Activated naive CD4-positive, alpha-beta T cell treated with anti-CD3 and anti-CD28 coated beads, Interleukin-2, amount 50 U/mL, for 24 hours (primary cell): ENCODE measurements around the gene HAUS8.

Experiments used
- H3K27ac Mint-ChIP-seq: one replicate; pipeline ENCODE4 v1.8.0; 2021; ENCODE audit warnings: mild to moderate bottlenecking, mixed read lengths
- H3K27me3 Mint-ChIP-seq: one replicate; pipeline ENCODE4 v1.8.0; 2021; ENCODE audit warnings: mixed read lengths
- H3K36me3 Mint-ChIP-seq: one replicate; pipeline ENCODE4 v1.8.0; 2021; ENCODE audit warnings: mixed read lengths
- H3K4me1 Mint-ChIP-seq: one replicate; pipeline ENCODE4 v1.8.0; 2021; ENCODE audit warnings: mixed read lengths
- H3K4me3 Mint-ChIP-seq: one replicate; pipeline ENCODE4 v1.8.0; 2021; ENCODE audit warnings: mild to moderate bottlenecking, mixed read lengths
- H3K9me3 Mint-ChIP-seq: one replicate; pipeline ENCODE4 v1.8.0; 2021; ENCODE audit warnings: mixed read lengths

Gene HAUS8

DNA sequence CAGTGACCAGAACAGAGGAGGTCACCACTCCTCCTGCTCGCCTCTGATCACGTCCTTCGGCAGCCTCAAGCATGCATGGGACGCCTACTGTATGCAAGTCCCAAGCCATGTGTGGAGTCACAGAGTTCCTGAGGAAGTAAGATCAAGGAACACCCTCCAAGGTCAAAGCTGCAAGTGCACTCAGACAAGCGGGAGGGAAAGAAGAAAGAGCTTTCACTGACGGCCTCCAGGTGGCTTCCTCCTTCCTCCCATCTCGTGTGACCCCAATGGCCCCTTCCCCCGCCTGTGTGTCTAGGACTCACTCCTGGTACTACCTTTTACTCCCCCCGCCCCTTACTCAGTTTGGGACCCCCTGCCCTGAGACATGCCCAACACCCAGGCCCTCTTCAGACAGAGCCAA lies 6.1 kb downstream of the HAUS8 start:
- Mint-ChIP-seq H3K9me3 (no peaks in the 10 kb centered on the region), H3K4me3 (no peak overlapping the region), H3K27me3 (no peaks in the 10 kb centered on the region), H3K27ac (peak overlapping the region; percentile 72), H3K4me1 (peaks cover 53% of the 10 kb centered on the region), H3K36me3 (peaks cover 5% of the 10 kb centered on the region)

DNA sequence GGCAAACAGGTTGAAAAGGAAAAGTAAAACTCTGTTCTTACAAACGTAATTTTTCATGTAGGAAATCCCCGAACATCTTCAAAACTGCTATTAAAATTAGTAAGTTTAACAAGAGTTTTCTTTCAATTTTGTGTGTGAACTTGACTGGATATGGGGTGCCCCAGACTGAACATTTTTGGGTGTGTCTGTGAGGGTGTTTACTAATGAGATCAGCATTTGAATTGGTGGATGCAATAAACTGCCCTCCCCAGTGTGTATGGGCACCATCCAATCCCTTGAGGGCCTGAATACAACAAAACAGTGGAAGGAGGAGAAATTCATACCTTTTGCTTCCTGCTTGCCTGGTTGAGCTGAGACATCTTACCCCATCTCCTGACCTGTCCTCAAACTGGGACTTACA lies 11.8 kb downstream of the HAUS8 start:
- Mint-ChIP-seq H3K9me3 (no peaks in the 10 kb centered on the region), H3K27me3 (no peaks in the 10 kb centered on the region), H3K36me3 (peaks cover 17% of the 10 kb centered on the region), H3K27ac (no peak overlapping the region), H3K4me1 (peaks cover 41% of the 10 kb centered on the region), H3K4me3 (no peak overlapping the region)

DNA sequence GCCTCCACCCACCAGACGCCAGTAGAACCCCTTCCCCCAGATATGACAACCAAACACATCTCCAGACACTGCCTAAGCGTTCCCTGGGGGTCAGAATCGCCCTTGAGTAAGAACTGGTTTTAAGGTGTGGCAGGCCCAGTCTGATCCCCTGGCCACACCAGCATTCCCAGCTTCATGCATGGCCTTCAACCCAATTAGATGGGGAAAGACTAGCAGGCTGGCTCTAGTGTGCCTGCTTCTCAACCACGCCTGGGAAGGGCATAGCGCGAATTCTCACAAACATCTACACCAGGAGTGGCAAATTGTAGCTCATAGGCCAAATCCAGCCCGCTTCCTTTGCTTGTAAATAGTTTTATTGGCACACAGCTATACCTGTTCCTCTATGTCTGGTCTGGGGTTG lies 13.6 kb downstream of the HAUS8 start:
- H3K4me1 Mint-ChIP-seq, result peaks cover 32% of the 10 kb centered on the region
- no peaks in the 10 kb centered on the region for H3K27me3 Mint-ChIP-seq
- no peak overlapping the region for H3K4me3 Mint-ChIP-seq
- peaks cover 16% of the 10 kb centered on the region for H3K36me3 Mint-ChIP-seq
- no peak overlapping the region for H3K27ac Mint-ChIP-seq
- H3K9me3 Mint-ChIP-seq, result no peaks in the 10 kb centered on the region

DNA sequence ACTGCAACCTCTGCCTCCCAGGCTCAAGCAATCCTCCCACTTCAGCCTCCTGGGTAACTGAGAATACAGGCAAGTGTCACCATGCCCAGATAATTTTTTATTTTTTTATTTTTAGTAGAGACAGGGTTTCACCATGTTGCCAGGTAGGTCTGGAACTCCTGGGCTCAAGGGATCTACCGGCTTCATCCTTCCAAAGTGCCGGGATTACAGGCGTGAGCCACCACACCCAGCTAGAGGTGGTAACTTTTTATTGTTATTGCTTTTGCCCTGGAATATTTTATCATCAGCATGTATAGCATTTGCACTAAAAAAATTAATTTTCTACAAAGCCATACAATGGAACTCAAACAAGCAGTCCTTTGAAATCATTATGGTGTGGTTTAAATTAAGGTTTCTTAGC lies 14.0 kb downstream of the HAUS8 start:
- H3K36me3 Mint-ChIP-seq, result peaks cover 16% of the 10 kb centered on the region
- H3K9me3 Mint-ChIP-seq, result no peaks in the 10 kb centered on the region
- no peak overlapping the region for H3K27ac Mint-ChIP-seq
- no peaks in the 10 kb centered on the region for H3K27me3 Mint-ChIP-seq
- no peak overlapping the region for H3K4me3 Mint-ChIP-seq
- H3K4me1 Mint-ChIP-seq, result peaks cover 32% of the 10 kb centered on the region

DNA sequence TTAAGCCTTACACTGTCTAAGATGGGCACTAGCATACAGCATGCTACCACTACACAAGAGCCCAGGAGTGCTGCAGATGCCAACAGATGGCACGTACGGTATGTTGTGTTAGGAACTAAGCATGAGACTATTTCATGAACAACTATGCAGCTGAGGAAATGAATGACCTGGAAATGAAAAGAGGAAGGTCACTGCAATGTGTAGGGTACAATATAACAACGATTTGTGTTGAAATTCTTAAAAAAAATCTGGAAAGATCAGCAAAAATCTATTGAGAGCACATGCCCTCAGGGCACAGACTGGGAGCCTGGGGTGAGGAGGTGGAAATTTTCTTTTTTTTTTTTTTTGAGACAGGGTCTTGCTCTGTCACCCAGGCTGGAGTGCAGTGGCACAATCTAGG lies 14.4 kb downstream of the HAUS8 start:
- H3K4me1 Mint-ChIP-seq, result peaks cover 32% of the 10 kb centered on the region
- H3K36me3 Mint-ChIP-seq, result peaks cover 16% of the 10 kb centered on the region
- H3K9me3 Mint-ChIP-seq, result no peaks in the 10 kb centered on the region
- no peak overlapping the region for H3K4me3 Mint-ChIP-seq
- no peaks in the 10 kb centered on the region for H3K27me3 Mint-ChIP-seq
- no peak overlapping the region for H3K27ac Mint-ChIP-seq

DNA sequence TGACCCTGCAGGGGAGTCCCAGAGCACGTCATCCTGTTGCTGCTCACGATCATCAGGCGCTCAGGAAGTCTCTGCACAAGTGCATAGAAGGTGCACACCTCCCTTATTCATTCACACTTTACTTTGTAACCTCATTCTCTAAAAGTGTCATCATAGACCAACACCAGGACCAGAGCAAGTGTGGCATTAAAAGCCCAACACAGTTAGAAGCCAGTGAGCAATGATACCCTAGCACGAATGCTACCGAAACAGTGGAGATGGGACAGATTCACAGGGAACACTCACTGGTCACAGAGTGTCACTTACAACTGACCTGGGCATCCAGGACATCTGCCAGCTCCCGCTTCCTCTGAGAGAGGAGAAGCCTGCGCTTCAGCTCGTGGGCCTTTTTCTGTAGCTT lies 17.0 kb downstream of the HAUS8 start:
- Mint-ChIP-seq H3K27ac (no peak overlapping the region), H3K27me3 (no peaks in the 10 kb centered on the region), H3K36me3 (peaks cover 14% of the 10 kb centered on the region), H3K4me1 (peaks cover 7% of the 10 kb centered on the region), H3K4me3 (no peak overlapping the region), H3K9me3 (no peaks in the 10 kb centered on the region)

DNA sequence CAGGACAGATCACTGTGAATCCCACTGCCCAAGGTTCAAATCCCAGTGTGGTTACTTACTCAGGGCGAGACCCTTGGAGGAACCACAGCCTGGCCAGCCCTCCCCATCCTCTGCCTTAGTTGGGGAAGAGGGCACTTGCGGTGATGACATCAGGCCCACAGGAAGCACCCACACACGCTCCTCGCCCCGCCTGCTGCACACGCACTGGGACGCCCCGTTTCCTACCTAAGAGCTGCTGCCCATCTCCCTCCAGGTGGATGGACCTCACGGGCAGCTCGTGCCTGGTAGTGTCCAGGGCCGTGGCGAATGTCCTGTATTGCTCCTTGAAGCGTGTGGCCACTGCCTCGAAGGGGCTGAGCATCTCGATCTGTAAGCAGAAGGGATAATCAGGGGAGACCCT lies 19.6 kb downstream of the HAUS8 start:
- peaks cover 14% of the 10 kb centered on the region for H3K36me3 Mint-ChIP-seq
- H3K27me3 Mint-ChIP-seq, result no peaks in the 10 kb centered on the region
- H3K4me3 Mint-ChIP-seq, result no peak overlapping the region
- no peak overlapping the region for H3K27ac Mint-ChIP-seq
- H3K9me3 Mint-ChIP-seq, result no peaks in the 10 kb centered on the region
- no peaks in the 10 kb centered on the region for H3K4me1 Mint-ChIP-seq

DNA sequence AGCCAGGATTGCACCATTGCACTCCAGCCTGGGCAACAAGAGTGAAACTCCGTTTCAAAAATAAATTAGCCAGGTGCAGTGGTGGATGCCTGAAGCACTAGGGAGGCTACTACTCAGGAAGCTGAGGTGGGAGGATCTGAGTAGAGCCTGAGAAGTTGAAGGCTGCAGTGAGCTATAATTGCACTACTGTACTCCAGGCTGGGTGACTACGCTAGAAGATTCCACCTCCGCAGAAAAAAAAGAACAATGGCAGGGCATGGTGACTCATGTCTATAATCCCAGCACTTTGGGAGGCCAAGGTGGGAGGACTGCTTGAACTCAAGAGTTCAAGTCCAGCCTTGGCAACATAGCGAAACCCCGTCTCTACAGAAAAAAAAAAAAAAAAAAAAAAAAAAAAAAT lies 20.5 kb downstream of the HAUS8 start:
- Mint-ChIP-seq H3K4me1 (no peaks in the 10 kb centered on the region), H3K27me3 (no peaks in the 10 kb centered on the region), H3K36me3 (peaks cover 14% of the 10 kb centered on the region), H3K27ac (no peak overlapping the region), H3K9me3 (no peaks in the 10 kb centered on the region), H3K4me3 (no peak overlapping the region)

DNA sequence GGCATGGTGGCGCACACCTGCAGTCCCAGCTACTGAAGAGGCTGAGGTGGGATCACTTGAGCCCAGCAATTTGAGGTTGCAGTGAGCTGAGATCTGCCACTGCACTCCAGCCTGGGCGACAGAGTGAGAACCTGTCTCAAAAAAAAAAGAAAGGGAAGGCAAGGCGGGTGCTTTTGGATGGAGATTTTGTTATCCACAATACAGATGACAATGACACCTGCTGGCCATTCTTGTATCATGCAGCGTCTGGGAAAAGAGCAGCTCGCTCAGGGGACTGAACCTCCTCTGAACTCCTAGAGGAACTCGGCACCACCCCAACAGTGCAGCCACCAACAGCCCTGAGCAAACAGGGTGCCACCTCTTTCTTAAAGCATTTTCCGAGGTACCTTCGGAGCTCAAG lies 22.8 kb downstream of the HAUS8 start:
- Mint-ChIP-seq H3K27me3 (no peaks in the 10 kb centered on the region), H3K36me3 (peaks cover 4% of the 10 kb centered on the region), H3K27ac (no peak overlapping the region), H3K4me1 (no peaks in the 10 kb centered on the region), H3K9me3 (no peaks in the 10 kb centered on the region), H3K4me3 (no peak overlapping the region)

DNA sequence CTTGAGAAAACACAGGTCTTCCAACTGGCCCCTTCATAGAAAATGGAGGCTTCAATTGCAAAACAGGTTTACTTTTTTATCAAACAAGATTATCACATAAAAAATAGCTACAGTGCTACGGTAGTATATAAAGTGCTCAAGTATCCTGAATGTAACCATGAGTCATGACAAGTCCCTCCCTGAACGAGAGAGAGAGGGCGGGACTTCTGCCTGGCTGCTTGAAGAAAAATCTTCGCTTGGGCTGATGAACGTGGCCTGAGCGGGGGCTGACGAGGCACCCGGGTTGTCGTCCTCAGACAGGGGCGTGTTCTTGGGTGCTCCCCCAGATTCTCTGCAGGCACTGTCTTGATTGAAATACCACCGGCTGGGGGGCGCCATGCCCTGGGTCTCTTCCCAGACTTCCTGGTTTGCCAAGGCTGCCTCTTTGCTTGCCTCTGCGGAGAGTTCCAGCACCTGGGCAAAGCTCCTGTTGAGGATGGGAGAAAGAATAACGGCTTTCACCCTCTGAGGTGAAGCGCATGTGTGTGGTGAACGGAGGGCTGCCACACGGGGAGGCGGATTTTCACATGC lies 25.5 kb downstream of the HAUS8 start:
- H3K27me3 Mint-ChIP-seq, result no peaks in the 10 kb centered on the region
- no peak overlapping the region for H3K27ac Mint-ChIP-seq
- H3K9me3 Mint-ChIP-seq, result no peaks in the 10 kb centered on the region
- H3K4me3 Mint-ChIP-seq, result no peak overlapping the region
- H3K36me3 Mint-ChIP-seq, result peaks cover 4% of the 10 kb centered on the region
- no peaks in the 10 kb centered on the region for H3K4me1 Mint-ChIP-seq

DNA sequence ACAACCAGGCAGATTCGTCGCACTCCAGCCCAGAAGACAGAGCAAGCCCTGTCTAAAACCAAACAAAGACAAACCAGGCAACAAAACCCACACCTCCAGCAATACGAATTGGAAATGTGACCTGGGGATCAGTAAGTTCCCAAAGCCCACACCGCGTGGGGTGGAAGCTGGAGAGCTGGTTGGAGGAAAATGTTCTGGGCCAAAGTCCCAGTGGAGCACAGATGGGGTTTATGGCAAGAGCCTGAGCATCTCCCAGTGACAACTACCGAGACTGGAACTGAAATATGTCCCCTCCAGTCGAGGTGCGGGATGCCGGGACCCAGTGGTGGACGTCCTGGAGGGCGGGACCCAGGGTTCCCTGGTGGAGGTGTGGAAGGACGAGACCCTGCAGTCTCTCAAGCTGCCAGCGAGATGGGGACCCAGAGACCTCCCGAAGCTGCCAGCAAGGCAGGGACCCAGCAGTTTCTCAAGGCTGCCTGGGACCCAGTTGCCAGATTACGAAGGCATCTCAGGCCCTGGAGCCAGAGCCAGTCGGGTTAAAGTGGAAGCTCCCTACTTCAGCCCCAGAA lies 26.3 kb downstream of the HAUS8 start:
- Mint-ChIP-seq H3K4me1 (no peaks in the 10 kb centered on the region), H3K36me3 (peaks cover 4% of the 10 kb centered on the region), H3K27ac (no peak overlapping the region), H3K27me3 (no peaks in the 10 kb centered on the region), H3K4me3 (no peak overlapping the region), H3K9me3 (no peaks in the 10 kb centered on the region)

DNA sequence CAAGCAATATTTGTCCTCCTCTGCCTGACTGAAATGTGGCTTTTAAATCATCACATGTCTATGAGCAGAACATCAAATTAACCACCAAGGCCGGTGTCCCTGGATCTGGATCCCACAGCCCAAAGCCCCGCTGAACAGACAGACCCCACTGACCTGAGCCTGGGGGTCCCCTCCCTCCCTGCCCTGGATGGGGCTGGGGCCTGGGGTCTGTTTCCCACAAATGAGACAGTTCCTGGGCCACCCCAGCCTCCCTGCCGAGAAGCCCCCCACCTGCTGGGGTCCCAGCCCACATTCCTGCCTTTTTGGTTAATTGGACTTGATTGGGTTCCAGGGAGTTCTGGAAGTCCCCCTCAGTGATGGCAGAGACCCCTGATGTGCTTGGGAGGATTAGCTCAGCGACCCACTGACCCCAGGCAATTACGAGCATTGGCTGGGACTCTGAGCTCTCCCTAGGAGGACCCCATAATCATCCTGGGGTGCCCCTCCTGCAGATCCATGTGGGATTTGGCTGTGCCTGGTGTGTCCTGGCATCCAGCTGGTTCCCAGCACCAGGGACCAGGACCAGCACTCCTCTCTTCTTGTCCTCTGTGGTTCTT lies 29.2 kb downstream of the HAUS8 start:
- no peaks in the 10 kb centered on the region for H3K9me3 Mint-ChIP-seq
- H3K4me1 Mint-ChIP-seq, result no peaks in the 10 kb centered on the region
- no peak overlapping the region for H3K27ac Mint-ChIP-seq

DNA sequence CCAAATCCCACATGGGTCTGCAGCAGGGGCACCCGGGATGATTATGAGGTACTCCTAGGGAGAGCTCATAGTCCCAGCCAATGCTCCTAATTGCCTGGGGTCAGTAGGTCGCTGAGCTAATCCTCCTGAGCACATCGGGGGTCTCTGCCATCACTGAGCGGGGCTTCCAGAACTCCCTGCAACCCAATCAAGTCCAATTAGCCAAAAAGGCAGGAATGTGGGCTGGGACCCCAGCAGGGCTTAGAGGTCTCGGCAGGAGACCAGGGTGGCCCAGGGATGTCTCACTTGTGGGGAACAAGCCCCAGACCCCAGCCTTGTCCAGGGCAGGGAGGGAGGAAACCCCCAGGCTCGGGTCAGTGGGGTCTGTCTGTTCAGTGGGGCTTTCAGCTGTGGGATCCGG lies 31.5 kb downstream of the HAUS8 start:
- Mint-ChIP-seq H3K27me3 (no peaks in the 10 kb centered on the region), H3K27ac (no peak overlapping the region)

More for the DNA sequence above, 29.2 kb downstream of the HAUS8 start:
- no peak overlapping the region for H3K4me3 Mint-ChIP-seq
- H3K27me3 Mint-ChIP-seq, result no peaks in the 10 kb centered on the region
- H3K36me3 Mint-ChIP-seq, result no peaks in the 10 kb centered on the region

DNA sequence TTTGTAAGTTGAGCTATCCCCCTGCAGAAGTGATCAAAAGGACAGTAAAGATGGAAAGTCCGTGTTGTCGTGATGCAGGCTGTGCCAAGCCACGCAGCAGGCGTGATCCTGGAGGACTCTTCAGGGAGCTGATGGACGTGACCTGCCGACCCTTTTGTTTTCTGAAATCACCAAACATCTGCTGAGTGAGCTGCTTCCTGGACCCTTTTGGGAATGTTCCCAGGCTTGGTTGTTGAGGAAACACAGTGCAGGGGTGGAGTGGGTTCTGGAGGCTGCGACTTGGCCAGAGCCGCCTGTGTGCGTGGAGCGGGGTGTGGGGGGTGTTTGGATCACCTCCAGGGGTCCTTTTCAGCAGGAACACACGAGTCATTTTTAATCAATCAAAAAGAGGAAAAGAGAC lies 33.3 kb downstream of the HAUS8 start:
- Mint-ChIP-seq H3K27me3 (peaks cover 4% of the 10 kb centered on the region), H3K4me3 (no peak overlapping the region), H3K27ac (no peak overlapping the region), H3K4me1 (no peaks in the 10 kb centered on the region), H3K36me3 (no peaks in the 10 kb centered on the region), H3K9me3 (no peaks in the 10 kb centered on the region)

More for the DNA sequence above, 31.5 kb downstream of the HAUS8 start:
- Mint-ChIP-seq H3K4me3 (no peak overlapping the region), H3K9me3 (no peaks in the 10 kb centered on the region), H3K36me3 (no peaks in the 10 kb centered on the region), H3K4me1 (no peaks in the 10 kb centered on the region)

DNA sequence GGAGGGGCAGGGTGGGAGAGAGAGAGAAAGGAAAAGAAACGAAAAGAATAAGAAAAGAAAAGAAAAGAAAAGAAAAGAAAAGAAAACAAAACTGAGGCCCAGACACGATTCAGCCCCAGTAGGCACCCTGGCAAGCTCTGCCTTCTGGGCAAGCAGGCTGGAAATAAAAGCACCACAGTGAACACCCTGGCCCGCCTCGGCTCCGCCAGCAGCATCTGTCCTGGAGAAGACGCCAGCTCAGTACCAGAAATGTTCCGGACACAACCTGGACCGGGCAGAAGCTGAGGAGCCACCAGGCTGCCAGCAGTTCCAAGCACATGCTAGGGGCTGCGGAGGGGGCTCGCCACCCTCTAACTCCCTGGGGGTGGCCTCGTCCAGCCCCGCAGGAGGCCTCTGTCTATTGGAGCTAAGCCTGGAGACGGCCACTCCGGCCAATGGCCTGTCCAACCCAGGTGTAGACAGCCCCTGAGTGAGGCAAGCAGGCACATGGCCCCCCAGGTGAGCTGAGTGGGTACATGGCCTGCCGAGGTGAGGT lies 37.2 kb downstream of the HAUS8 start:
- H3K4me1 Mint-ChIP-seq, result no peaks in the 10 kb centered on the region
- H3K9me3 Mint-ChIP-seq, result no peaks in the 10 kb centered on the region
- peaks cover 4% of the 10 kb centered on the region for H3K27me3 Mint-ChIP-seq
- H3K36me3 Mint-ChIP-seq, result no peaks in the 10 kb centered on the region
- no peak overlapping the region for H3K4me3 Mint-ChIP-seq
- H3K27ac Mint-ChIP-seq, result no peak overlapping the region

DNA sequence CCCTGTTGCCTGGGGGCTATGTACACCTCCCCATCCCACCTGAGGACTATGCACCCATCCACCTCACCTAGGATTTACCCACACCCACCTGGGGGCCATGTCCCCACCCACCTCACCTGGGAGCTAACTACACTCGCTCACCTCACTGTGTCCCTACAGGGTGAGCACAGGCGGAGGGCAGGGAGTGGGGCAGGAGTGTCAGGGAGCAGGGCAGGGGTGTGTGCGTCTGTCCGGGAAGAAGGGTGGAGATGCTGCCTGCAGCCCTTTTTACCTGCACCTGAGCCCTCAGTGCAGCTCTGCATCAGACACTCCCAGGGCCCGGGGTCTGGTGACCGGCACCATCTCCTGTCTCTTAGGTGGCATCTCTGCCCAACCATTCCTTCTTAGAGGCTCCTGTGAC lies 38.1 kb downstream of the HAUS8 start:
- Mint-ChIP-seq H3K9me3 (no peaks in the 10 kb centered on the region), H3K4me1 (no peaks in the 10 kb centered on the region), H3K36me3 (no peaks in the 10 kb centered on the region), H3K27ac (no peak overlapping the region), H3K4me3 (no peak overlapping the region), H3K27me3 (peaks cover 4% of the 10 kb centered on the region)
